Measurements from ENCODE around the gene ARL13B. TPM values are rescaled to one million over a fixed set of nuclear protein-coding genes. Genes with fewer than 3 reads are reported as not detected.
A peak's percentile ranks its signal among the peaks of the same experiment; 100 is the strongest.

The ARL13B gene
- total RNA-seq, 1 experiment from 2014 or later = 18.4 TPM

DNA sequence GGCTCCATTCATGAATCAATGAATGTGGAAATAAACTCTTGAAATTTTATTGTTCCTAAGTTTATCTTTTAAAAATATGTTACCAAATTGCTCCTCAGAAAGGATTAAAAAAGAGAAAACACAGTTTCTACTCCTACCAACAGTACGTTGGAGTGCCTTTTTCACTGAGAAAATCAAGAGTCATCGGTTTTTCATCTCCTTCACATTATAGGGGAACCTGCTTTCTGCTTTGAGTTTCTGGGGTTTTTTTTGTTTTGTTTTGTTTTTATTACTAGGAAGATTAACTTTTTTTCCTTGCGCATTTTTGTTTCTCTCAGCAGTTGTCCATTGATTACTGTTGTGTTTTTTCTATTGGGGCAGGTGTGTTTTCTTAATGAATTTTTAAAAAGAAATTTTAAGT is 3.5 kb downstream of the ARL13B start:
- POLR2A ChIA-PET (ENCODE audit: low non-redundant PET) = no interaction called here
- Histone ChIP-seq H3K36me3 (ENCODE audit: insufficient read depth, low read length, poor library complexity, severe bottlenecking) (no peaks in the 10 kb centered on the region), H3K27ac (ENCODE audit: low read depth, low read length, poor library complexity, severe bottlenecking) (no peak overlapping the region), H3K9me3 (ENCODE audit: low read depth, low read length, poor library complexity, severe bottlenecking) (no peaks in the 10 kb centered on the region), H3K4me1 (ENCODE audit: insufficient read depth, low read length, poor library complexity, severe bottlenecking) (peaks cover 36% of the 10 kb centered on the region), H3K4me3 (ENCODE audit: low read depth, low read length, poor library complexity, severe bottlenecking) (no peak overlapping the region), H3K27me3 (replicated peaks; ENCODE audit: insufficient read depth, low read depth, low read length, poor library complexity) (no peaks in the 10 kb centered on the region)
- no peak for DNase-seq (ENCODE audit: low spot score)
- no TSS peak for BruUV-seq (replicated peaks)
- intact Hi-C loops (cut with micrococcal nuclease; ENCODE audit: unreplicated experiment) = no loop called here
- TF ChIP-seq, protein P1, sequence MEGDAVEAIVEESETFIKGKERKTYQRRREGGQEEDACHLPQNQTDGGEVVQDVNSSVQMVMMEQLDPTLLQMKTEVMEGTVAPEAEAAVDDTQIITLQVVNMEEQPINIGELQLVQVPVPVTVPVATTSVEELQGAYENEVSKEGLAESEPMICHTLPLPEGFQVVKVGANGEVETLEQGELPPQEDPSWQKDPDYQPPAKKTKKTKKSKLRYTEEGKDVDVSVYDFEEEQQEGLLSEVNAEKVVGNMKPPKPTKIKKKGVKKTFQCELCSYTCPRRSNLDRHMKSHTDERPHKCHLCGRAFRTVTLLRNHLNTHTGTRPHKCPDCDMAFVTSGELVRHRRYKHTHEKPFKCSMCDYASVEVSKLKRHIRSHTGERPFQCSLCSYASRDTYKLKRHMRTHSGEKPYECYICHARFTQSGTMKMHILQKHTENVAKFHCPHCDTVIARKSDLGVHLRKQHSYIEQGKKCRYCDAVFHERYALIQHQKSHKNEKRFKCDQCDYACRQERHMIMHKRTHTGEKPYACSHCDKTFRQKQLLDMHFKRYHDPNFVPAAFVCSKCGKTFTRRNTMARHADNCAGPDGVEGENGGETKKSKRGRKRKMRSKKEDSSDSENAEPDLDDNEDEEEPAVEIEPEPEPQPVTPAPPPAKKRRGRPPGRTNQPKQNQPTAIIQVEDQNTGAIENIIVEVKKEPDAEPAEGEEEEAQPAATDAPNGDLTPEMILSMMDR (conservative IDR thresholded peaks at IDR 0.05; ENCODE audit: low read depth, low read length) = no peak
- TF ChIP-seq EZH2 (IDR thresholded peaks at IDR 0.05; ENCODE audit: borderline replicate concordance, low read depth, low read length, poor library complexity, severe bottlenecking) = no peak
- CTCF ChIA-PET = no interaction called here

DNA sequence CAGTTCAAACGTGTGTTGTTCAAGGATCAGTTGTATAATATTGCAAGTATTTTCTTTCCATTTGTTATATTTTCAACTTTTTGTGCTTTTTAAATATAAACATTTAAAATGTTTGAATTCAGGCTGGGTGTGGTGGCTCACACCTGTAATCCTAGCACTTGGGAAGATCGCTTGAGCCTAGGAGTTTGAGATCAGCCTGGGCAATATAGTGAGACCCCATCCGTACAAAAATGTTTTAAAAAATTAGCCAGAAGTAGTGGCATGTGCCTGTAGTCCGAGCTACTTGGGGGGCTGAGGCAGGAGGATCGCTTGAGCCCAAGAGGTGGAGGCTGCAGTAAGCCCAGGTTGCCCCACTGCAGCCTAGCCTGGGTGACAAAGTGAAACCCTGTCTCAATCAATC is 4.7 kb downstream of the ARL13B start:
- H3K4me1 ChIP-seq (ENCODE audit: insufficient read depth, low read length, poor library complexity, severe bottlenecking) = peaks cover 39% of the 10 kb centered on the region
- DNase-seq (ENCODE audit: low spot score) = no peak
- intact Hi-C loops (cut with micrococcal nuclease; ENCODE audit: unreplicated experiment) = no loop called here
- no peak overlapping the region for H3K4me3 ChIP-seq (ENCODE audit: low read depth, low read length, poor library complexity, severe bottlenecking)
- no peaks in the 10 kb centered on the region for H3K27me3 ChIP-seq (replicated peaks; ENCODE audit: insufficient read depth, low read depth, low read length, poor library complexity)
- no peaks in the 10 kb centered on the region for H3K9me3 ChIP-seq (ENCODE audit: low read depth, low read length, poor library complexity, severe bottlenecking)
- ChIA-PET POLR2A (ENCODE audit: low non-redundant PET) (no interaction called here), CTCF (no interaction called here)
- H3K36me3 ChIP-seq (ENCODE audit: insufficient read depth, low read length, poor library complexity, severe bottlenecking) = no peaks in the 10 kb centered on the region
- TF ChIP-seq, protein P1 (conservative IDR thresholded peaks at IDR 0.05; ENCODE audit: low read depth, low read length) = no peak
- no peak for TF ChIP-seq EZH2 (IDR thresholded peaks at IDR 0.05; ENCODE audit: borderline replicate concordance, low read depth, low read length, poor library complexity, severe bottlenecking)
- no peak overlapping the region for H3K27ac ChIP-seq (ENCODE audit: low read depth, low read length, poor library complexity, severe bottlenecking)
- BruUV-seq (replicated peaks) = no TSS peak

DNA sequence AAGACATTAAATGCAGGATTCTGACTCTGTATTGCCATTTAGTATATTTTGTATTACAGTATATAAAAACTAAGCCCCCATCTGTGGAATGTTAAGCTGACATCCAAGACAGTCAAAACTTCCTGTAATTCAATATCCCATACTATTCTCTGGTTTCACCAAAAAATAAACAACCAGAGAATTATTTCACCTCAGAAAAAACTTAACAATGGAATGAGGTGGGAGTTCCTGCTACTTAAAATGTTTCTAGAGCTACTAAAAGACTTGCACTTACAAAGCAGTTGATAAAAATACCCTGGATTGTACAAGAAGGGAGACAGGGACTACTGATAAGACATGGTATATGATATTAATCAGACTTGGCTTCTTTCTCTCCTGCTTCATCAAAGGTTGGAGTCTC is 8.3 kb downstream of the ARL13B start:
- no peaks in the 10 kb centered on the region for H3K9me3 ChIP-seq (ENCODE audit: low read depth, low read length, poor library complexity, severe bottlenecking)
- H3K36me3 ChIP-seq (ENCODE audit: insufficient read depth, low read length, poor library complexity, severe bottlenecking) = no peaks in the 10 kb centered on the region
- peak overlapping the region; percentile 17 for H3K27ac ChIP-seq (ENCODE audit: low read depth, low read length, poor library complexity, severe bottlenecking)
- H3K4me3 ChIP-seq (ENCODE audit: low read depth, low read length, poor library complexity, severe bottlenecking) = peak overlapping the region; percentile 5
- ChIA-PET CTCF (no interaction called here), POLR2A (ENCODE audit: low non-redundant PET) (no interaction called here)
- DNase-seq (ENCODE audit: low spot score) = peak; percentile 34
- BruUV-seq (replicated peaks) = no TSS peak
- TF ChIP-seq, protein P1 (conservative IDR thresholded peaks at IDR 0.05; ENCODE audit: low read depth, low read length) = no peak
- H3K27me3 ChIP-seq (replicated peaks; ENCODE audit: insufficient read depth, low read depth, low read length, poor library complexity) = no peaks in the 10 kb centered on the region
- intact Hi-C loops (cut with micrococcal nuclease; ENCODE audit: unreplicated experiment) = no loop called here
- H3K4me1 ChIP-seq (ENCODE audit: insufficient read depth, low read length, poor library complexity, severe bottlenecking) = peaks cover 25% of the 10 kb centered on the region

Measured in A673 (cell line).